Suprapubic skin (tissue), 4 donors: ENCODE data around the gene KIAA0513. TPM values are rescaled to one million over a fixed set of nuclear protein-coding genes. Genes with fewer than 3 reads are reported as not detected.
A peak's percentile ranks its signal among the peaks of the same experiment; 100 is the strongest.

ENCODE experiments used
- DNase-seq, 2 donors: peaks; one replicate each; pipeline ENCODE4 v3.0.0-alpha.2; 2019; ENCODE audit warnings: low spot score in 2 of 2
- H3K27ac ChIP-seq: fragments of 200-600 bp; sonication (generic); one replicate; pipeline ENCODE4 v1.5.1; 2019
- H3K27me3 ChIP-seq: fragments of 200-600 bp; sonication (generic); one replicate; pipeline ENCODE4 v1.5.1; 2019
- H3K36me3 ChIP-seq: fragments of 200-600 bp; sonication (generic); one replicate; pipeline ENCODE4 v1.5.1; 2019
- H3K4me1 ChIP-seq: fragments of 200-600 bp; sonication (generic); one replicate; pipeline ENCODE4 v1.5.1; 2019
- H3K4me3 ChIP-seq: fragments of 200-600 bp; sonication (generic); one replicate; pipeline ENCODE4 v1.5.1; 2019; ENCODE audit warnings: mild to moderate bottlenecking
- H3K9me3 ChIP-seq: fragments of 200-600 bp; sonication (generic); one replicate; pipeline ENCODE4 v1.5.1; 2019
- EP300 ChIP-seq: sonication (generic); formaldehyde crosslinking; IDR thresholded peaks from one replicate; pipeline ENCODE4 v1.6.1; 2017; ENCODE audit warnings: antibody characterized with exemption
- POLR2A ChIP-seq, 2 donors: fragments of 450-650 bp; IDR thresholded peaks; one replicate each; pipeline ENCODE4 v1.6.1; 2017; ENCODE audit warnings: antibody characterized with exemption in 2 of 2, mild to moderate bottlenecking in 2 of 2, moderate library complexity in 2 of 2
- POLR2AphosphoS5 ChIP-seq, 3 donors: sonication (generic); formaldehyde crosslinking; IDR thresholded peaks; one replicate each; pipeline ENCODE4 v1.6.1; 2017; ENCODE audit warnings: antibody characterized with exemption in 3 of 3
- WGBS: methylation state at CpG from one replicate; pipeline ENCODE4 v1.1.5; 2018; 5-methylcytosine and 5-hydroxymethylcytosine counted together
- total RNA-seq, 4 donors: library from RNA; depleted of rRNA; stranded (reverse); fragments of >200 nt; gene quantifications; one replicate each; pipeline ENCODE4 v1.1.0, GENCODE V29; 2016
- TF ChIP-seq, protein P1 (sequence below), 2 donors: fragments of 200-600 bp in 1 of 2; fragments of 450-650 bp in 1 of 2; sonication (generic) in 1 of 2; IDR thresholded peaks; one replicate each; pipeline ENCODE4 v1.5.1; 2016 to 2019; ENCODE audit warnings: antibody characterized with exemption in 2 of 2, mild to moderate bottlenecking in 1 of 2, moderate library complexity in 1 of 2

The KIAA0513 gene
- total RNA-seq, 4 donors from 2014 or later: 23.7 to 32.3 (median 26.6) TPM

DNA sequence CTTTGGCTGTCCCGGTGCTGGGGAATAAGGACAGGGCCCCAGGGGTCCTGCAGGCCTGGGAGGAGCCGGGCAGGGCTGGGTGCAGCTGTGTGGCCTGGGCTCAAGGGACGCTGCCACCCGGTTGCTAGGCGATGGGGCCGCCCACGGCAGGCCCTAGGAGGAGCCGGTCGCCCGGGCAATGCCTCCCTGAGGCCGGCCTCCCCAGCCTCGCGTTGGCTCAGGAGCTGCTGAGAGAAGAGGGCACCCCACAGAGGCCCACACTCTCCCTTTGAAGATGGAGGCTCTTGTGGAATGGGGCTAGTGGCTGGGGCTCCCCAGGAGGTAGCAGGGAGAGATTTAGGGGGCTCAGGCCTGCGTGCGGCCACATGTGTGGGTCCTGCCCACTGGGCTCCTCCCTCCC, 84.8 kb downstream of the KIAA0513 start, which contains the start of gene CIBAR2:
TSS of gene CIBAR2 (minus strand) at position 109 of the 400 bp plus-strand sequence. CDS start 120 bp downstream, outside the sequence.
- Histone ChIP-seq H3K4me1 (peaks cover 10% of the 10 kb centered on the region), H3K27me3 (no peaks in the 10 kb centered on the region), H3K9me3 (no peaks in the 10 kb centered on the region), H3K36me3 (no peaks in the 10 kb centered on the region), H3K27ac (no peak within 1 kb of the TSS), H3K4me3 (no peak within 1 kb of the TSS)
- 71% methylated on average over 12 of the region's 15 CpGs for WGBS
- DNase-seq: no peak
- TF ChIP-seq, protein P1, sequence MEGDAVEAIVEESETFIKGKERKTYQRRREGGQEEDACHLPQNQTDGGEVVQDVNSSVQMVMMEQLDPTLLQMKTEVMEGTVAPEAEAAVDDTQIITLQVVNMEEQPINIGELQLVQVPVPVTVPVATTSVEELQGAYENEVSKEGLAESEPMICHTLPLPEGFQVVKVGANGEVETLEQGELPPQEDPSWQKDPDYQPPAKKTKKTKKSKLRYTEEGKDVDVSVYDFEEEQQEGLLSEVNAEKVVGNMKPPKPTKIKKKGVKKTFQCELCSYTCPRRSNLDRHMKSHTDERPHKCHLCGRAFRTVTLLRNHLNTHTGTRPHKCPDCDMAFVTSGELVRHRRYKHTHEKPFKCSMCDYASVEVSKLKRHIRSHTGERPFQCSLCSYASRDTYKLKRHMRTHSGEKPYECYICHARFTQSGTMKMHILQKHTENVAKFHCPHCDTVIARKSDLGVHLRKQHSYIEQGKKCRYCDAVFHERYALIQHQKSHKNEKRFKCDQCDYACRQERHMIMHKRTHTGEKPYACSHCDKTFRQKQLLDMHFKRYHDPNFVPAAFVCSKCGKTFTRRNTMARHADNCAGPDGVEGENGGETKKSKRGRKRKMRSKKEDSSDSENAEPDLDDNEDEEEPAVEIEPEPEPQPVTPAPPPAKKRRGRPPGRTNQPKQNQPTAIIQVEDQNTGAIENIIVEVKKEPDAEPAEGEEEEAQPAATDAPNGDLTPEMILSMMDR (IDR thresholded peaks at IDR 0.05): no peak
- TF ChIP-seq POLR2AphosphoS5 (IDR thresholded peaks at IDR 0.05) (no peak), POLR2A (IDR thresholded peaks at IDR 0.05) (no peak), EP300 (no peak)

GRCh38 chr16:85113168-85113733, 85.7 kb downstream of the KIAA0513 start:
- no peaks in the 10 kb centered on the region for H3K27me3 ChIP-seq
- H3K9me3 ChIP-seq: no peaks in the 10 kb centered on the region
- no peak overlapping the region for H3K27ac ChIP-seq
- TF ChIP-seq, protein P1 (IDR thresholded peaks at IDR 0.05): no peak
- TF ChIP-seq POLR2AphosphoS5 (IDR thresholded peaks at IDR 0.05) (no peak), POLR2A (IDR thresholded peaks at IDR 0.05) (no peak), EP300 (no peak)
- H3K36me3 ChIP-seq: no peaks in the 10 kb centered on the region
- no peak for DNase-seq
- H3K4me3 ChIP-seq: no peak overlapping the region
- 83% methylated on average over 13 of the region's 14 CpGs for WGBS
- peaks cover 10% of the 10 kb centered on the region for H3K4me1 ChIP-seq

GRCh38 chr16:85113913-85114312, 86.3 kb downstream of the KIAA0513 start:
- Histone ChIP-seq H3K27ac (no peak overlapping the region), H3K27me3 (no peaks in the 10 kb centered on the region), H3K4me3 (no peak overlapping the region), H3K9me3 (no peaks in the 10 kb centered on the region), H3K36me3 (no peaks in the 10 kb centered on the region), H3K4me1 (peaks cover 10% of the 10 kb centered on the region)
- TF ChIP-seq, protein P1 (IDR thresholded peaks at IDR 0.05): no peak
- DNase-seq: no peak
- WGBS: 66% methylated on average over 5 of the region's 14 CpGs

GRCh38 chr16:85114909-85115567, 87.4 kb downstream of the KIAA0513 start:
- H3K27me3 ChIP-seq: no peaks in the 10 kb centered on the region
- TF ChIP-seq EP300: no peak
- TF ChIP-seq, protein P1 (IDR thresholded peaks at IDR 0.05): peak; percentile 92
- peak in 2 of 3 donors; percentile 30 to 35 for TF ChIP-seq POLR2AphosphoS5 (IDR thresholded peaks at IDR 0.05)
- no peak for TF ChIP-seq POLR2A (IDR thresholded peaks at IDR 0.05)
- no peak overlapping the region for H3K27ac ChIP-seq
- H3K4me3 ChIP-seq: no peak overlapping the region
- no peaks in the 10 kb centered on the region for H3K9me3 ChIP-seq
- peaks cover 10% of the 10 kb centered on the region for H3K4me1 ChIP-seq
- 15% methylated on average over 14 of the region's 20 CpGs for WGBS
- no peaks in the 10 kb centered on the region for H3K36me3 ChIP-seq
- peak; percentile 88 to 91 for DNase-seq

GRCh38 chr16:85117418-85117817, 89.8 kb downstream of the KIAA0513 start:
- no peak for DNase-seq
- H3K9me3 ChIP-seq: no peaks in the 10 kb centered on the region

More at GRCh38 chr16:85117418-85117817, 89.8 kb downstream of the KIAA0513 start:
- H3K27me3 ChIP-seq: no peaks in the 10 kb centered on the region
- H3K4me3 ChIP-seq: no peak overlapping the region
- H3K27ac ChIP-seq: no peak overlapping the region
- H3K4me1 ChIP-seq: peaks cover 10% of the 10 kb centered on the region
- WGBS: 90% methylated on average over 12 of the region's 12 CpGs
- H3K36me3 ChIP-seq: no peaks in the 10 kb centered on the region
- no peak for TF ChIP-seq POLR2A (IDR thresholded peaks at IDR 0.05)
- TF ChIP-seq EP300: no peak
- TF ChIP-seq POLR2AphosphoS5 (IDR thresholded peaks at IDR 0.05): no peak
- TF ChIP-seq, protein P1 (IDR thresholded peaks at IDR 0.05): no peak
